Thyroid gland (tissue), 4 donors: ENCODE results near the gene ATAT1. TPM values are rescaled to one million over a fixed set of nuclear protein-coding genes. Genes with fewer than 3 reads are reported as not detected.

Experiments used
- DNase-seq, 2 donors: peaks; one replicate each; pipeline ENCODE4 v3.0.0-alpha.2; 2019
- H3K27ac ChIP-seq, 3 donors: fragments of 200-600 bp; sonication (generic); 1 replicate in 2 of 3; 2 replicates in 1 of 3; pipeline ENCODE4 v1.5.1; 2016 to 2019; ENCODE audit warnings: mild to moderate bottlenecking in 1 of 3, moderate library complexity in 1 of 3
- H3K27me3 ChIP-seq: fragments of 200-600 bp; sonication (generic); one replicate; pipeline ENCODE4 v1.5.1; 2019
- H3K36me3 ChIP-seq, 2 donors: fragments of 200-600 bp; sonication (generic); one replicate each; pipeline ENCODE4 v1.5.1; 2016 to 2019
- H3K4me1 ChIP-seq, 2 donors: fragments of 200-600 bp; sonication (generic); one replicate each; pipeline ENCODE4 v1.5.1; 2017 to 2019
- H3K4me3 ChIP-seq, 3 donors: fragments of 200-600 bp; sonication (generic); replicated peaks in 1 of 3; 1 replicate in 2 of 3; 2 replicates in 1 of 3; pipeline ENCODE4 v1.5.1; 2016; ENCODE audit warnings: mild to moderate bottlenecking in 1 of 3
- H3K9me3 ChIP-seq: fragments of 200-600 bp; sonication (generic); one replicate; pipeline ENCODE4 v1.5.1; 2017
- CTCF ChIP-seq, 6 experiments: fragments of 200-600 bp in 3 of 6; fragments of 450-650 bp in 3 of 6; sonication (generic) in 3 of 6; IDR thresholded peaks; one replicate each; pipeline ENCODE4 v1.5.1; 2016 to 2019; ENCODE audit warnings: antibody characterized with exemption in 6 of 6, mild to moderate bottlenecking in 2 of 6, inconsistent platforms in 1 of 6, moderate library complexity in 1 of 6
- POLR2A ChIP-seq, 2 donors: fragments of 450-650 bp; IDR thresholded peaks; one replicate each; pipeline ENCODE4 v1.6.1; 2017; ENCODE audit warnings: antibody characterized with exemption in 2 of 2, mild to moderate bottlenecking in 2 of 2, moderate library complexity in 1 of 2
- WGBS, 2 donors: methylation state at CpG; one replicate each; pipeline ENCODE4 v1.1.5; 2017; 5-methylcytosine and 5-hydroxymethylcytosine counted together
- intact Hi-C: fragments of 100-400 bp; cut with DNase I; formaldehyde crosslinking; loops from one replicate; pipeline ENCODE4 v1.15.1; 2023
- total RNA-seq, 4 donors: library from RNA; depleted of rRNA; stranded (reverse); fragments of >200 nt; gene quantifications; one replicate each; pipeline ENCODE4 v1.2.3, GENCODE V29; 2016

The ATAT1 gene
- 1 to 10 TPM; 3.8 to 7.6 (median 6.1) TPM for total RNA-seq

GRCh38 chr6:30626484-30627366, at the start of gene ATAT1:
Gene ATAT1 (plus strand): TSS chr6:30626874.
- WGBS, 2 donors: 3% methylated on average over 27 to 34 of the region's 36 CpGs
- H3K9me3 ChIP-seq: no peaks in the 10 kb centered on the region
- H3K36me3 ChIP-seq: peaks cover 30 to 36% of the 10 kb centered on the region in 2 donors
- H3K4me3 ChIP-seq: peak within 1 kb of the TSS in 2 of 3 donors; percentile 13 to 32
- H3K27ac ChIP-seq: peak within 1 kb of the TSS; percentile 51 to 77 (median 74)
- intact Hi-C loops: no loop called here
- H3K4me1 ChIP-seq: peaks cover 5 to 9% of the 10 kb centered on the region in 2 donors
- H3K27me3 ChIP-seq: no peaks in the 10 kb centered on the region
- DNase-seq: peak; percentile 86 to 89
- TF ChIP-seq POLR2A (IDR thresholded peaks at IDR 0.05) (peak in 1 of 2 donors; percentile 55), CTCF (IDR thresholded peaks at IDR 0.05) (peak in 4 of 6 experiments; percentile 29 to 54 (median 36))

GRCh38 chr6:30578051-30578450, 48.6 kb upstream of the ATAT1 start:
- 97 to 99% methylated on average over 8 of the region's 8 CpGs for WGBS, 2 donors
- peaks cover 0 to under 1% of the 10 kb centered on the region in 2 donors for H3K4me1 ChIP-seq
- no peak overlapping the region for H3K27ac ChIP-seq
- peaks cover 51 to 57% of the 10 kb centered on the region in 2 donors for H3K36me3 ChIP-seq
- DNase-seq: no peak
- no peaks in the 10 kb centered on the region for H3K9me3 ChIP-seq
- H3K27me3 ChIP-seq: no peaks in the 10 kb centered on the region
- no peak overlapping the region for H3K4me3 ChIP-seq
- no peak for TF ChIP-seq POLR2A (IDR thresholded peaks at IDR 0.05)
- intact Hi-C loops: no loop called here

GRCh38 chr6:30583921-30584320, 42.8 kb upstream of the ATAT1 start:
- H3K27ac ChIP-seq: no peak overlapping the region
- 93 to 94% methylated on average over 5 of the region's 5 CpGs for whole genome bisulfite sequencing, 2 donors
- peaks cover 84 to 95% of the 10 kb centered on the region in 2 donors for H3K36me3 ChIP-seq
- TF ChIP-seq POLR2A (IDR thresholded peaks at IDR 0.05) (no peak), CTCF (IDR thresholded peaks at IDR 0.05) (no peak)
- no peaks in the 10 kb centered on the region for H3K27me3 ChIP-seq
- intact Hi-C loops: no loop called here
- no peaks in the 10 kb centered on the region for H3K4me1 ChIP-seq
- H3K9me3 ChIP-seq: no peaks in the 10 kb centered on the region
- no peak for DNase-seq
- no peak overlapping the region for H3K4me3 ChIP-seq

GRCh38 chr6:30589754-30590358, 36.8 kb upstream of the ATAT1 start:
- H3K36me3 ChIP-seq: peaks cover 53 to 74% of the 10 kb centered on the region in 2 donors
- 92 to 94% methylated on average over 10 to 15 of the region's 15 CpGs for WGBS, 2 donors
- TF ChIP-seq POLR2A (IDR thresholded peaks at IDR 0.05) (no peak), CTCF (IDR thresholded peaks at IDR 0.05) (no peak)

GRCh38 chr6:30590509-30590908, 36.2 kb upstream of the ATAT1 start:
- Histone ChIP-seq H3K9me3 (no peaks in the 10 kb centered on the region), H3K27ac (peak overlapping the region; percentile 36 to 73 (median 42)), H3K4me3 (no peak overlapping the region), H3K4me1 (peaks cover 6 to 7% of the 10 kb centered on the region in 2 donors), H3K36me3 (peaks cover 46 to 68% of the 10 kb centered on the region in 2 donors), H3K27me3 (no peaks in the 10 kb centered on the region)
- TF ChIP-seq POLR2A (IDR thresholded peaks at IDR 0.05) (no peak), CTCF (IDR thresholded peaks at IDR 0.05) (no peak)
- 73 to 81% methylated on average over 7 to 8 of the region's 8 CpGs for WGBS, 2 donors
- no peak for DNase-seq
- intact Hi-C loops: no loop called here

More at GRCh38 chr6:30589754-30590358, 36.8 kb upstream of the ATAT1 start:
- no peak for DNase-seq
- Histone ChIP-seq H3K27me3 (no peaks in the 10 kb centered on the region), H3K9me3 (no peaks in the 10 kb centered on the region), H3K27ac (peak overlapping the region in 1 of 3 donors; percentile 42), H3K4me1 (peaks cover 6 to 7% of the 10 kb centered on the region in 2 donors), H3K4me3 (no peak overlapping the region)
- intact Hi-C loops: no loop called here
